ENCODE results near the gene STK4. TPM values are rescaled to one million over a fixed set of nuclear protein-coding genes. Genes with fewer than 3 reads are reported as not detected.

The STK4 gene
- total RNA-seq, 1 donor from 2014 or later, result 43.8 TPM

- intact Hi-C loops (cut with DNase I), result no loop called here
- ATAC-seq, result no peak
- peak; percentile 23 for DNase-seq (ENCODE audit: low spot score)
Measured at GRCh38 chr20:45114465-45115385, 148.4 kb downstream of the STK4 start, which contains the start of gene WFDC5. Gene WFDC5, minus strand, starts transcription at chr20:45115174. Its CDS starts 91 bp downstream, at chr20:45115083.

GRCh38 chr20:45115386-45115774 lies 149.1 kb downstream of the STK4 start:
- DNase-seq (ENCODE audit: low spot score) (peak; percentile 23), ATAC-seq (no peak)
- intact Hi-C loops (cut with DNase I), result no loop called here

GRCh38 chr20:45115829-45116228 lies 149.5 kb downstream of the STK4 start:
- DNase-seq (ENCODE audit: low spot score), result no peak
- intact Hi-C loops (cut with DNase I), result no loop called here
- no peak for ATAC-seq

- ATAC-seq (no peak), DNase-seq (ENCODE audit: low spot score) (no peak)
- intact Hi-C loops (cut with DNase I), result no loop called here
Measured at GRCh38 chr20:45117581-45117980, 151.3 kb downstream of the STK4 start.

- intact Hi-C loops (cut with DNase I), result no loop called here
- DNase-seq (ENCODE audit: low spot score) (no peak), ATAC-seq (no peak)
Measured at GRCh38 chr20:45118028-45118427, 151.7 kb downstream of the STK4 start.

GRCh38 chr20:45119556-45120266 lies 153.4 kb downstream of the STK4 start:
- DNase-seq (ENCODE audit: low spot score) (no peak), ATAC-seq (no peak)
- intact Hi-C loops (cut with DNase I), result no loop called here

GRCh38 chr20:45121388-45121787 lies 155.1 kb downstream of the STK4 start:
- intact Hi-C loops (cut with DNase I), result no loop called here
- ATAC-seq, result no peak
- DNase-seq (ENCODE audit: low spot score), result no peak

- no peak for ATAC-seq
- intact Hi-C loops (cut with DNase I), result no loop called here
Measured at GRCh38 chr20:45124365-45124764, 158.1 kb downstream of the STK4 start, which contains the start of gene WFDC12. Gene WFDC12, minus strand, starts transcription at chr20:45124465. Its CDS starts 18 bp downstream, at chr20:45124447.

GRCh38 chr20:45128099-45128498 lies 161.8 kb downstream of the STK4 start:
- DNase-seq (ENCODE audit: low spot score), result no peak
- intact Hi-C loops (cut with DNase I), result no loop called here
- no peak for ATAC-seq

More at GRCh38 chr20:45124365-45124764, 158.1 kb downstream of the STK4 start, which contains the start of gene WFDC12:
- no peak for DNase-seq (ENCODE audit: low spot score)

Other genes starting within 250 kb of the STK4 start
- gene KCNK15, start 220.6 kb upstream of the STK4 start, total RNA-seq, result 3.2 TPM
- gene RIMS4, start 156.0 kb upstream of the STK4 start, total RNA-seq, result 8.0 TPM
- 126 TPM for gene YWHAB, start 80.8 kb upstream of the STK4 start, total RNA-seq
- 15.6 TPM for gene PABPC1L, start 56.5 kb upstream of the STK4 start, total RNA-seq
- gene TOMM34, start 6.1 kb upstream of the STK4 start, total RNA-seq, result 19.3 TPM
- gene KCNS1, start 134.6 kb downstream of the STK4 start, total RNA-seq, result not detected
- not detected for gene WFDC5, start 148.7 kb downstream of the STK4 start, total RNA-seq
- gene WFDC12, start 158.0 kb downstream of the STK4 start, total RNA-seq, result not detected
- 1.8 TPM for gene PI3, start 208.4 kb downstream of the STK4 start, total RNA-seq
- gene SEMG1, start 240.5 kb downstream of the STK4 start, total RNA-seq, result not detected

Measured in sciatic nerve (tissue), 2 donors.